Trophoblast cell (in vitro differentiated cells and primary cell): ENCODE data around the gene ADH4.

Source experiments
- DNase-seq, 2 donors: peaks; one replicate each; pipeline ENCODE4 v3.0.0-alpha.2; 2016
- H2AFZ ChIP-seq: 2 replicates; pipeline ENCODE4 v1.6.1; 2013; ENCODE audit warnings: low read length, moderate library complexity, mild to moderate bottlenecking; ENCODE audit not compliant: insufficient read depth, poor library complexity
- H2AK5ac ChIP-seq: 2 replicates; pipeline ENCODE4 v1.6.1; 2013; ENCODE audit warnings: mild to moderate bottlenecking, low read length
- H2BK120ac ChIP-seq: 2 replicates; pipeline ENCODE4 v1.6.1; 2013; ENCODE audit warnings: low read length, mild to moderate bottlenecking, moderate library complexity; ENCODE audit not compliant: insufficient read depth, poor library complexity
- H2BK12ac ChIP-seq: 2 replicates; pipeline ENCODE4 v1.6.1; 2013; ENCODE audit warnings: mild to moderate bottlenecking, low read length, moderate library complexity
- H2BK5ac ChIP-seq: 2 replicates; pipeline ENCODE4 v1.6.1; 2013; ENCODE audit warnings: low read length, low read depth, moderate library complexity, mild to moderate bottlenecking; ENCODE audit not compliant: poor library complexity
- H3K14ac ChIP-seq: 2 replicates; pipeline ENCODE4 v1.6.1; 2013; ENCODE audit warnings: mild to moderate bottlenecking, low read length
- H3K18ac ChIP-seq: 2 replicates; pipeline ENCODE4 v1.6.1; 2013; ENCODE audit warnings: mild to moderate bottlenecking, low read length
- H3K23ac ChIP-seq: 2 replicates; pipeline ENCODE4 v1.6.1; 2013; ENCODE audit warnings: low read length
- H3K27ac ChIP-seq: 2 replicates; pipeline ENCODE4 v1.5.1; 2013; ENCODE audit warnings: low read depth, mild to moderate bottlenecking, inconsistent platforms, low read length, moderate library complexity
- H3K27me3 ChIP-seq: 2 replicates; pipeline ENCODE4 v1.6.1; 2013; ENCODE audit warnings: inconsistent platforms, mild to moderate bottlenecking, low read length, moderate library complexity; ENCODE audit not compliant: insufficient read depth
- H3K36me3 ChIP-seq, 2 experiments: 1 replicate in 1 of 2; 2 replicates in 1 of 2; pipeline ENCODE4 v1.6.1; 2013; ENCODE audit warnings: low read length in 2 of 2, mild to moderate bottlenecking in 2 of 2, moderate library complexity in 1 of 2; ENCODE audit not compliant: insufficient read depth in 2 of 2, control insufficient read depth in 1 of 2
- H3K4ac ChIP-seq: 2 replicates; pipeline ENCODE4 v1.6.1; 2013; ENCODE audit warnings: low read depth, mild to moderate bottlenecking, low read length, moderate library complexity
- H3K4me1 ChIP-seq, 2 experiments: 1 replicate in 1 of 2; 2 replicates in 1 of 2; pipeline ENCODE4 v1.6.1; 2013; ENCODE audit warnings: low read length in 2 of 2, mild to moderate bottlenecking in 2 of 2, moderate library complexity in 1 of 2; ENCODE audit not compliant: insufficient read depth in 2 of 2, control insufficient read depth in 1 of 2
- H3K4me2 ChIP-seq: 2 replicates; pipeline ENCODE4 v1.6.1; 2013; ENCODE audit warnings: inconsistent platforms, mild to moderate bottlenecking, low read length, moderate library complexity
- H3K4me3 ChIP-seq: 2 replicates; pipeline ENCODE4 v1.5.1; 2013; ENCODE audit warnings: mild to moderate bottlenecking, low read depth, low read length, inconsistent platforms
- H3K79me1 ChIP-seq: one replicate; pipeline ENCODE4 v1.6.1; 2013; ENCODE audit warnings: low read length
- H3K79me2 ChIP-seq: 2 replicates; pipeline ENCODE4 v1.6.1; 2013; ENCODE audit warnings: low read length, mild to moderate bottlenecking; ENCODE audit not compliant: control insufficient read depth, insufficient read depth, poor library complexity
- H3K9ac ChIP-seq: 2 replicates; pipeline ENCODE4 v1.6.1; 2013; ENCODE audit warnings: mild to moderate bottlenecking, low read length
- H3K9me3 ChIP-seq: 2 replicates; pipeline ENCODE4 v1.6.1; 2013; ENCODE audit warnings: low read depth, mild to moderate bottlenecking, control low read depth, inconsistent platforms, low read length; ENCODE audit not compliant: insufficient read depth
- H4K12ac ChIP-seq: 2 replicates; pipeline ENCODE4 v1.6.1; 2013; ENCODE audit warnings: low read depth, mild to moderate bottlenecking, low read length, moderate library complexity
- H4K8ac ChIP-seq: 2 replicates; pipeline ENCODE4 v1.6.1; 2013; ENCODE audit warnings: low read depth, mild to moderate bottlenecking, low read length, moderate library complexity
- H4K91ac ChIP-seq: one replicate; pipeline ENCODE4 v1.6.1; 2013; ENCODE audit warnings: low read depth, mild to moderate bottlenecking, low read length, moderate library complexity
- WGBS: extraction: QIAGEN DNeasy Blood & Tissue Kit; methylation state at CpG from one replicate; pipeline ENCODE4 v1.1.7; 2013; ENCODE audit warnings: missing lambda C conversion rate; ENCODE audit not compliant: insufficient read length, insufficient coverage; ENCODE audit errors: extremely low coverage; 5-methylcytosine and 5-hydroxymethylcytosine counted together

ADH4 gene

DNA sequence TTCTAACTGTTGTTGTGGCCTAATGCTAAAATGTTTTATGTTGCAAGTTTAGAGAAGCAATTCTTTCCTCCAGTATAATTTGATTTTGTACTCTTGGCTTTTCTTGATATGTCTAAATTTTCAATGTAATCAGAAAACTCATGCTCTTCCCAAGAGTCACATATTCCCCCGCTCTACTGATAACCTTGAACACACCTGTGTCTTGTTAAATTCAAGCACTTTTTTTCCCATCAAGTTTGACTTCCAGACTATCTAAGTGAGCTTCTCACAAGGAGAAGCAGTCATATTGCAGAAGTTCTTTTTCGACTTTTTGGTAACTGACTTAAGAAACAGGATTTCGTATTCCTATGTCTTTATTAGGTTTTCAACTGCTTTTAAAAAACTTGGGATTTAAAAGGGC is 7.4 kb upstream of the ADH4 start:
- no peak overlapping the region for H3K9ac ChIP-seq
- H2AK5ac ChIP-seq, result no peak overlapping the region
- H3K79me2 ChIP-seq, result no peaks in the 10 kb centered on the region
- no peaks in the 10 kb centered on the region for H3K4me1 ChIP-seq
- no peak overlapping the region for H3K27ac ChIP-seq
- no peaks in the 10 kb centered on the region for H3K27me3 ChIP-seq
- peaks cover 0 to 5% of the 10 kb centered on the region in 2 experiments for H3K36me3 ChIP-seq
- H2AFZ ChIP-seq, result no peak overlapping the region
- no peak overlapping the region for H3K4me2 ChIP-seq
- H3K4me3 ChIP-seq, result no peak overlapping the region
- H3K9me3 ChIP-seq, result no peaks in the 10 kb centered on the region
- H4K91ac ChIP-seq, result no peak overlapping the region
- DNase-seq, result no peak
- H3K79me1 ChIP-seq, result no peaks in the 10 kb centered on the region
- WGBS, result no CpG with 5 or more reads among the region's 3 CpGs
- H3K23ac ChIP-seq, result no peak overlapping the region
- no peak overlapping the region for H3K14ac ChIP-seq
- no peak overlapping the region for H3K4ac ChIP-seq
- no peak overlapping the region for H2BK12ac ChIP-seq
- no peak overlapping the region for H4K12ac ChIP-seq
- no peak overlapping the region for H2BK5ac ChIP-seq
- H2BK120ac ChIP-seq, result no peak overlapping the region
- no peak overlapping the region for H3K18ac ChIP-seq
- H4K8ac ChIP-seq, result no peak overlapping the region

DNA sequence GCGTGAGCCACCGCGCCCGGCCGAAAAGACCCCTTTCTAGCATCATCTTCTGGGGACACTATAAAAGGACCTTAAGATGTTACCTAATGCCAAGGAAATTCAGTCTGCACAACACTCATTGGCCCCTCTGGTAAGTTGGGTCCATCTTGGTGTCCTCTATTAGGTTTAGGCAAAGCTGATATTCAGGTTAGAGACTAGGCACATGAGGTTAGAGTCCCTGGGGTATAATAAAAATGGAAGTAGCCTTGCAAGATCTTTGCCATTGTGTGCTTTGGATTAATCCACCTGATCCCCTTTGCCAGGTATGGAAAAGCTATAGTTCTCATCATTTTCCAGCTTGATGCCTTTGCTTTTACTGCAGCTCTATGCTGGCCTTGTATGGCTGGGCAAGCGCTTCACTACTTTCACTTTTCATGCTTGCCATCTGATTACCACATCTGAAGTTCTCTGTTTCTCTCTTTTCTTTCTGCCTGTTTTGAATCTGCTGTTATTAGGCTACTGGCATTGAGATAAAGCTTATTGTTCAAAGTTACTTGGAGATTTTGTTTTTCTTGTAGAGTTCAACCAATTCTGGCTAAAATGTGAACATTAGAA is 5.4 kb upstream of the ADH4 start:
- Histone ChIP-seq H3K79me1 (no peaks in the 10 kb centered on the region), H3K4me1 (no peaks in the 10 kb centered on the region), H3K27ac (no peak overlapping the region), H4K91ac (no peak overlapping the region), H3K4me2 (no peak overlapping the region), H3K4me3 (no peak overlapping the region), H3K14ac (no peak overlapping the region), H3K9ac (no peak overlapping the region), H3K4ac (no peak overlapping the region), H4K8ac (no peak overlapping the region), H2AK5ac (no peak overlapping the region), H2BK12ac (no peak overlapping the region), H2BK5ac (no peak overlapping the region), H2AFZ (no peak overlapping the region), H4K12ac (no peak overlapping the region), H3K23ac (no peak overlapping the region), H3K27me3 (no peaks in the 10 kb centered on the region), H2BK120ac (no peak overlapping the region), H3K36me3 (peaks cover 0 to 5% of the 10 kb centered on the region in 2 experiments), H3K9me3 (no peaks in the 10 kb centered on the region), H3K18ac (no peak overlapping the region), H3K79me2 (no peaks in the 10 kb centered on the region)
- no CpG with 5 or more reads among the region's 6 CpGs for WGBS
- no peak for DNase-seq

DNA sequence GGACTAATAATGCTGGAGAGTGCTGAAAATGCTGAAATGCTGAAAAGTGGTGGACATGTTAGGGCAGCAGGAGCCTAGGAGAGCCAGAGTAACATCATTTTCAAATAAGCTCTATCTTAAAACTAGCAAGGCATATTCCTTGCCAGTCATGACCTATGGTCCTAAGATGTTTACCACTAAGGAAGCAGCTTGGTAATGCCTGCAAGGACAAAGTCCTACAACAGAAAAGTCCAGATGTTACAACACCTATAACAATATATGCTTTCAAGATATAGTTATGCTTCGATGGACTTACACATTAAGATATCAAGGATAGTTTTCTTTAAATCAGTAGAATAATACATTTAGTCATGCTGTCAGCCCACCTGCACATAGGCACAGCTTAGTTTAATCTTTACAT is 4.5 kb upstream of the ADH4 start:
- no peaks in the 10 kb centered on the region for H3K9me3 ChIP-seq
- H4K8ac ChIP-seq, result no peak overlapping the region
- WGBS, result no CpG with 5 or more reads among the region's 1 CpG
- no peak overlapping the region for H2BK12ac ChIP-seq
- peak overlapping the region; percentile 27 for H3K4me2 ChIP-seq
- H4K91ac ChIP-seq, result no peak overlapping the region
- no peak overlapping the region for H3K18ac ChIP-seq
- no peak overlapping the region for H3K14ac ChIP-seq
- H2AFZ ChIP-seq, result no peak overlapping the region
- peaks cover 0 to 3% of the 10 kb centered on the region in 2 experiments for H3K36me3 ChIP-seq
- no peak overlapping the region for H3K27ac ChIP-seq
- H3K23ac ChIP-seq, result no peak overlapping the region
- H3K4me1 ChIP-seq, result no peaks in the 10 kb centered on the region
- no peaks in the 10 kb centered on the region for H3K79me2 ChIP-seq
- H3K27me3 ChIP-seq, result no peaks in the 10 kb centered on the region
- no peak overlapping the region for H2BK5ac ChIP-seq
- H3K4ac ChIP-seq, result no peak overlapping the region
- H3K9ac ChIP-seq, result no peak overlapping the region
- no peak overlapping the region for H4K12ac ChIP-seq
- H3K79me1 ChIP-seq, result no peaks in the 10 kb centered on the region
- no peak overlapping the region for H2AK5ac ChIP-seq
- H2BK120ac ChIP-seq, result no peak overlapping the region
- no peak overlapping the region for H3K4me3 ChIP-seq
- no peak for DNase-seq

DNA sequence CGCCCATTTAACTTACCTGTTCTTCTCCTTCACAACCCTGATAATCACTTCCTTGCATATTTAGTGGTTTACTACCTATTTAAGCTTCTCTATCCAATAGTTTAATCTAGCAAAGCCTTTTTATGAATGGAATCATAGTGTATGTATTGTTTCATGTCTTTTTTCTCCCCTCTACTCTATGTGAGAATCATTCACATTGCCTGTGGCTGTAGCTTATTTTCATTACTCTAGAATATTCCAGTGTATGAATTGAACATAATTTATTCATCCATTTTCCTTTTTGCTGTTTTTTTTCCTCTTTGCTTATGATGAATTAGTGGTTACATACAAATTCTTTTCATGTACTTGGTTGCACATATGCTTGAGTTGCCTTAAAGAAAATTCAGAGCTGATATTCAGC is 490 bp upstream of the ADH4 start:
- H3K79me2 ChIP-seq, result no peaks in the 10 kb centered on the region
- no peak overlapping the region for H3K4me3 ChIP-seq
- H3K9ac ChIP-seq, result no peak overlapping the region
- no peak overlapping the region for H4K12ac ChIP-seq
- DNase-seq, result no peak
- no peaks in the 10 kb centered on the region for H3K9me3 ChIP-seq
- H3K4ac ChIP-seq, result no peak overlapping the region
- H3K36me3 ChIP-seq, result no peaks in the 10 kb centered on the region
- no peaks in the 10 kb centered on the region for H3K27me3 ChIP-seq
- no peak overlapping the region for H4K8ac ChIP-seq
- H3K18ac ChIP-seq, result no peak overlapping the region
- H2BK120ac ChIP-seq, result no peak overlapping the region
- H3K4me1 ChIP-seq, result no peaks in the 10 kb centered on the region
- H4K91ac ChIP-seq, result no peak overlapping the region
- H3K27ac ChIP-seq, result no peak overlapping the region
- no peak overlapping the region for H2AK5ac ChIP-seq
- H3K23ac ChIP-seq, result no peak overlapping the region
- no peak overlapping the region for H2BK12ac ChIP-seq
- H2AFZ ChIP-seq, result no peak overlapping the region
- no peak overlapping the region for H3K14ac ChIP-seq
- no CpG with 5 or more reads among the region's 1 CpG for WGBS
- no peak overlapping the region for H2BK5ac ChIP-seq
- no peak overlapping the region for H3K4me2 ChIP-seq
- no peaks in the 10 kb centered on the region for H3K79me1 ChIP-seq
